MG63 (cell line): ENCODE data around the gene TGFBR2. TPM values are rescaled to one million over a fixed set of nuclear protein-coding genes. Genes with fewer than 3 reads are reported as not detected.

ENCODE experiments used
- DNase-seq: peaks from one replicate; pipeline ENCODE4 v3.0.0-alpha.2; 2020
- H3K27me3 ChIP-seq: fragments of 250-450 bp; sonication (Bioruptor Pico); 2 replicates; pipeline ENCODE4 v1.5.1; 2020; ENCODE audit warnings: mild to moderate bottlenecking, moderate library complexity
- H3K36me3 ChIP-seq: fragments of 250-450 bp; sonication (Bioruptor Pico); 2 replicates; pipeline ENCODE4 v1.5.1; 2020; ENCODE audit warnings: mild to moderate bottlenecking, moderate library complexity
- H3K4me3 ChIP-seq: fragments of 250-450 bp; sonication (Bioruptor Pico); 2 replicates; pipeline ENCODE4 v1.5.1; 2020; ENCODE audit warnings: mild to moderate bottlenecking, moderate library complexity
- H3K9me3 ChIP-seq: fragments of 250-450 bp; sonication (Bioruptor Pico); 2 replicates; pipeline ENCODE4 v1.5.1; 2020; ENCODE audit warnings: mild to moderate bottlenecking, moderate library complexity
- total RNA-seq: library from RNA; depleted of rRNA; stranded (reverse); fragments of >200 nt; shearing (Covaris generic); gene quantifications from 2 replicates; pipeline ENCODE4 v1.2.3, GENCODE V29; 2014; ENCODE audit warnings: low replicate concordance

The TGFBR2 gene
- total RNA-seq, 1 experiment from 2014 or later: 28.9 TPM

DNA sequence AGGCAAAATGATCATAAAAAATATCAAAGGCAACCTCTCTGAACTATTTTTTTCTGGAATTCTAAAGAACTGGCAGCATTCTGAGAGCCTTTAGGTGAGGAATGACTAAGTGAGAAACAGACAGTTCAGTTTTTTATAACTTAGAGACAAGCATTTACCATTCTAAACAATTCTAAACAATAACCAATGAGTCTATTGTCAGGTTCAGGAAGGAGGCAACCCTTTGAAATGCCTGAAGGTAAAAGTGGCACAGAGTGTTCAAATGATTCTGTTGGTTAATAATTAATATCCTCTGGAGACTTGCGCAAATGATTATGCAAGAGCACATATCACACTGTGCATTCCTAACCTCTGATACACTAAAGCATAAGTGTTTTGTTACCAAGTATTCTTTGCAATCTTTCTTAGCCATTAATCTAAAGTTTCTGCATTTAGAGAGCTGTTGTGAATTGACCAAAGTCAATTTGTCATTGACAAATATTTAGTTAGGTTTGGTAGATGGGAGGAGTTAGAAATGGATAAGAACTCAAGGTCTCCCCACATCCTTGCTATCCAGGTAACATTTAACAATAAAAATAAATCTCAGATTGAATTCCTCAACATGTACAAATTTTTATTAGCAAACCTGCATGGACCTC lies 9.2 kb upstream of the TGFBR2 start:
- DNase-seq: no peak
- Histone ChIP-seq H3K9me3 (no peaks in the 10 kb centered on the region), H3K36me3 (no peaks in the 10 kb centered on the region), H3K4me3 (no peak overlapping the region), H3K27me3 (no peaks in the 10 kb centered on the region)

- no peak for DNase-seq
- no peaks in the 10 kb centered on the region for H3K27me3 ChIP-seq
- no peaks in the 10 kb centered on the region for H3K36me3 ChIP-seq
- no peaks in the 10 kb centered on the region for H3K9me3 ChIP-seq
- no peak overlapping the region for H3K4me3 ChIP-seq
Observed at GRCh38 chr3:30597769-30598134, 8.6 kb upstream of the TGFBR2 start.

GRCh38 chr3:30598668-30599545 lies 7.5 kb upstream of the TGFBR2 start:
- Histone ChIP-seq H3K27me3 (no peaks in the 10 kb centered on the region), H3K36me3 (no peaks in the 10 kb centered on the region), H3K9me3 (no peaks in the 10 kb centered on the region), H3K4me3 (no peak overlapping the region)
- DNase-seq: no peak

DNA sequence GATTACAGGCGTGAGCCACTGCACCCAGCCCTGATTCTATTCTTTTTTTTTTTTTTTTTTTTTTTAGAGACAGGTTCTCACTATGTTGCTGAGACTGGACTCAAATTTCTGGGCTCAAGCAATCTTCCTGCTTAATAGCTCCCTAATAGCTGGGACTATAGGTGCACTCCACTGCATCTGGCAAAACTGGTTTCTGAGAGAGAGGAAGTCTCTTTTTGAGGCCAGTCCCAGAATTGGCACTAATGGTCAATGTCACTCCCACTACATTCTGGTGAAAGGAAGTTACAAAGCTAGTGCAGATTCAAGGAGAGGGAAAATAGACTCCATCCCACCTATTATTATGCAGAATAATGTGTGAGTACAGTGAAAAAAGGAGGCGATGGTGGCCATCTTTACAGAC lies 5.8 kb upstream of the TGFBR2 start:
- Histone ChIP-seq H3K27me3 (no peaks in the 10 kb centered on the region), H3K9me3 (no peaks in the 10 kb centered on the region), H3K36me3 (no peaks in the 10 kb centered on the region), H3K4me3 (no peak overlapping the region)
- DNase-seq: no peak

GRCh38 chr3:30602946-30603345 lies 3.5 kb upstream of the TGFBR2 start:
- Histone ChIP-seq H3K27me3 (no peaks in the 10 kb centered on the region), H3K36me3 (no peaks in the 10 kb centered on the region), H3K4me3 (no peak overlapping the region), H3K9me3 (no peaks in the 10 kb centered on the region)
- DNase-seq: no peak

DNA sequence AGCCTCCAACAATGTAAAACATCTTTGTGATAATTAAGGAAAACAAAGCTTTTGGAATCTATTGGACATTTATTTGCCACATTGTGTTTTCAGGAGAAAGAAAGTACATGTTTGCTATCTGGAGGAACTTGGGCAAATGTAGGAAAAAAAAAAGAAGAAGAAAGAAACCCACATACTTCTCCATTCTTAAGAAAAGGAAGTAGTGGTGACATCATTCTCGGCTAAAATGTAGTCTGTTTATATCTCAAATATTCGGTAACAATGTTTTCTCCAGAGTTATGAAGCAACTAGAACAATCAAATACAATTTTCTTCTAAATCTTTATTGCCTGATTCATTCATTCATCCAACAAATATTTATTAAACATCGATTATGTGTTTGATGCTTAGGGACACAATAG lies 2.3 kb upstream of the TGFBR2 start:
- Histone ChIP-seq H3K27me3 (no peaks in the 10 kb centered on the region), H3K9me3 (no peaks in the 10 kb centered on the region), H3K36me3 (no peaks in the 10 kb centered on the region), H3K4me3 (no peak overlapping the region)
- no peak for DNase-seq

GRCh38 chr3:30604558-30604957 lies 1.8 kb upstream of the TGFBR2 start:
- H3K27me3 ChIP-seq: no peaks in the 10 kb centered on the region
- no peaks in the 10 kb centered on the region for H3K9me3 ChIP-seq
- DNase-seq: no peak
- H3K4me3 ChIP-seq: no peak overlapping the region
- no peaks in the 10 kb centered on the region for H3K36me3 ChIP-seq

DNA sequence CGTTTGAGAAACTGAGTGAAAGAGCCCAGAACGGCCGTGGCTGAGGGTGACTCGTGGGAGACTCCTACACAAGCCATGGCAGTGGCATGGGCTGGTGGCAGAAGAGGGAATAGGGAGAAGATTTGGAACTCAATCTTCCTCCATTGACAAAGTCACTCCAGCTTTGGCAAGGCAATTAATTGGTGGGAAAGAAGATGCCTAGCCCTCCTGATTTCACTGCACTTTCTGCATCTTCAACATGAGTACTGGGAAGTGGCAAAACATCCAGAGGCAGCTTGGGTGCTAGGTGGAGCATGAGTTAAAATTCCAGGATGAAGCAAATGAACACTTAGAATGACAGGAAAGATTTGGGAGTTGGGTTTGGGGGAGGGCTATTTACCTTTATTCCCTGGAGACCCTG lies 1.4 kb upstream of the TGFBR2 start:
- no peaks in the 10 kb centered on the region for H3K27me3 ChIP-seq
- no peaks in the 10 kb centered on the region for H3K36me3 ChIP-seq
- no peak for DNase-seq
- H3K4me3 ChIP-seq: no peak overlapping the region
- H3K9me3 ChIP-seq: no peaks in the 10 kb centered on the region

DNA sequence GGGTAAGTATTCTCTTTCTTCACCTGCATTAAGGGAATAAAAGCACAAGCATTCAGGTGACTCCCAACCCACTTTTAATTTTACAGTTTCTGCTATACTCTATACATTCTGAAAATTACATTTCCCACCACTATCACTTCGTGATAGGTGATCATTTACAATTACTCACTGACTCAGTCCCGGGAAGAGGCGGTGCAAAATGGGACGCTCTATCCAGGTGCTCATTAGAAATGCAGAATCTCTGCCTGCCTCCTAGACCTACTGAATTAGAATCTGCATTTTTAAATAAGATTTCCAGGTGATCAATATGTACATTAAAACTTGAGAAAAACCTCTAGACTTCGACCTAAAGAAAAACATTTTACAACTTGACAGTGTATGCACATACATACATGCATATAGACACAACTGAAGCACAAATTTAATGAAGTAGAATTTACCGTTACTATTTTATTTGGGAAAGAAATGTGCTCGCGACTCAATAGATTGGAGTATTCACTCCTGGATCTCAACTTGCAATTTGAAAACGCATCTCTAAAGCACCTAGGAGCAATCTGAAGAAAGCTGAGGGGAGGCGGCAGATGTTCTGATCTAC lies 598 bp upstream of the TGFBR2 start:
- Histone ChIP-seq H3K36me3 (no peaks in the 10 kb centered on the region), H3K9me3 (no peaks in the 10 kb centered on the region), H3K4me3 (peak overlapping the region; percentile 78), H3K27me3 (no peaks in the 10 kb centered on the region)
- no peak for DNase-seq

GRCh38 chr3:30607032-30607833 lies 832 bp downstream of the TGFBR2 start:
- DNase-seq: peak; percentile 53
- H3K36me3 ChIP-seq: no peaks in the 10 kb centered on the region
- H3K27me3 ChIP-seq: no peaks in the 10 kb centered on the region
- no peaks in the 10 kb centered on the region for H3K9me3 ChIP-seq
- H3K4me3 ChIP-seq: peak overlapping the region; percentile 78

DNA sequence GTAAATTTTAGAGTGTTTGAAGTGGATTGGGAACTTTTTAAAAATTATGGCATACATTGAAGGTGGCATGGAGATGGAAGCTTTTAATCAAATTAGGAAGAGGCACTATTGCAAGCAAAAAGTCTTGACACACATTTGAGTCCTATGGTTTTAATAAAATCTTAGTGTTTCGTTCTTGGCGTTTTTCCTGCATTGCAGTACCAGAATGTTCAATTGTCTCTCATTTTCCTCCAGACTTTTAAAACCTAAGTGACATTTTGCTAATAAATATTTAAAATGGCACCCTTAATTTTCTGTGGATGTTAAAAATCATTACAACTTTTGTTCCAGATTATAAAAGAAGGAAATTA lies 2.2 kb downstream of the TGFBR2 start:
- no peak for DNase-seq
- Histone ChIP-seq H3K36me3 (no peaks in the 10 kb centered on the region), H3K9me3 (no peaks in the 10 kb centered on the region)

GRCh38 chr3:30609930-30610701 lies 3.7 kb downstream of the TGFBR2 start:
- Histone ChIP-seq H3K36me3 (no peaks in the 10 kb centered on the region), H3K9me3 (no peaks in the 10 kb centered on the region), H3K4me3 (no peak overlapping the region), H3K27me3 (no peaks in the 10 kb centered on the region)
- DNase-seq: no peak

More for the DNA sequence above, 2.2 kb downstream of the TGFBR2 start:
- peak overlapping the region; percentile 10 for H3K4me3 ChIP-seq
- no peaks in the 10 kb centered on the region for H3K27me3 ChIP-seq

DNA sequence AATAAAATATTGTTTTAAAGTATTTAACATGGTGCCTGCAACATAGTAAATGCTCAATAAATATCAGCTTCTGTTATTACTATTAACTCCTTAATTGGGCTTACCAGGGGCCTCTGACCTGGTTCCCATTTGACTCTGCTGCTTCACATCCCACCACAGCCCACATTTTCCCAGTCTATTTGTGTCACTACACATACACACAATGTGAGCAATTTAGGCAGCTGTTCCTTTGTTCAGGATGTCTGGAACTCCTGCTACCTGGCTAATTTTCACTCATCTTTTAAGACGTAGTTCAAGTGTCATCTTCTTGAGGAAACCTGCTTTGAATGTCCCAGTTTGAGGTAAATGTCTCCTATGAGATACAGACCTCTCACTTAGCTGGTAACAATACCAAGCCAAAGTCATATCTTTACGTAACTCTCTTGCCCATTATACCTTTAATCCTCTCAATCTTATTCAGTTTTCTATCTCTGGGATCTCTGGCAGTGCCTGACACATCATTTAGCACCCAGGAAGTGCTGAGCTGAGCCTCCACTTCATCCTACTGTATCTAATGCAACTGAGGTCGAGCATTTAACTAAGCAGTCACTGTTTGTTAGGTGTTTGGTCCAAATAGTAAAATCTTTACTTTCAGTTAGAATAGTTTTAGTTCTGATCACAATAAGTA lies 4.4 kb downstream of the TGFBR2 start:
- Histone ChIP-seq H3K4me3 (no peak overlapping the region), H3K27me3 (no peaks in the 10 kb centered on the region), H3K9me3 (no peaks in the 10 kb centered on the region), H3K36me3 (no peaks in the 10 kb centered on the region)
- DNase-seq: no peak

GRCh38 chr3:30611613-30612436 lies 5.4 kb downstream of the TGFBR2 start:
- H3K4me3 ChIP-seq: no peak overlapping the region
- H3K36me3 ChIP-seq: no peaks in the 10 kb centered on the region
- DNase-seq: peak; percentile 24
- H3K9me3 ChIP-seq: no peaks in the 10 kb centered on the region
- H3K27me3 ChIP-seq: no peaks in the 10 kb centered on the region

DNA sequence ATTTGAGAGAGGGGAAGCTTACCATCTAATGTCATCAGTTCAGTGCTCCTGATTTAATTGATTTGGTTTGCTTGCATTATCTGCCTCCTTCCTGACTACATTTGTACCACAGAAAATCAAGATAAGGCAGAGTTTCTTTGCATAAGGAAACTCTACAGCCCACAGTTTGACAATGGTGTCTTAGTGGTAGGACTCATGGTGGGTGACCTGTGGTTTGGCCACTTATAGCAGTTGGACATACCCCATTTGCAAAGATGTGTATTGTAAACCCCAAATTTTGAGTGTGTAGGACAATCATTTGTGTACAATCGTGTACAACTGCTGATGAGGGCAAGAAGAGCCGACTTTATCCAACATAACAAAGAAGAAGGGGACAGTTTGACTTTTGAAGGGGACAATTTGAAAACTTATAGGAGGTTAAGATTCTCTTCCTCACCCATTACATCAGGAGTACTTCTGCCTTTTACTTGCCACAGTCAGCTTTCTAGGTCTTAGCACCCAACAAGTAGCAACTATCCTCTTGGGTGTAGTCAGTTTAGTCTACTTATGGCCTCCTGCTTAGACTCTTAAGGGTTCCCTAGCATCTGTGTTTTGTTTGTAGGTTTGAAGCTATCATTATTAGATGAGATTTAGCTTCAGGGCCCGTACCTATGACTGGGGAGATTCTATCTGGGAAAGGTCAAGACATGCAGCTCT lies 6.2 kb downstream of the TGFBR2 start:
- Histone ChIP-seq H3K27me3 (no peaks in the 10 kb centered on the region), H3K4me3 (no peak overlapping the region), H3K9me3 (no peaks in the 10 kb centered on the region), H3K36me3 (no peaks in the 10 kb centered on the region; the same call in 1 of the 2 replicates)
- DNase-seq: no peak
